GM06990 (cell line): ENCODE data around the gene HMCN1.

Experiments used
- DNase-seq: peaks from one replicate; pipeline ENCODE4 v3.0.0-alpha.2; 2011; ENCODE audit not compliant: insufficient read length; ENCODE audit errors: extremely low read depth
- H3K27me3 ChIP-seq: replicated peaks from 2 replicates; pipeline ENCODE4 v1.6.0; 2011; ENCODE audit warnings: low read length; ENCODE audit not compliant: control insufficient read depth, insufficient read depth
- H3K36me3 ChIP-seq: 2 replicates; pipeline ENCODE4 v1.5.1; 2011; ENCODE audit warnings: low read length; ENCODE audit not compliant: control insufficient read depth, insufficient read depth
- H3K4me3 ChIP-seq: replicated peaks from 2 replicates; pipeline ENCODE4 v1.5.1; 2011; ENCODE audit warnings: low read depth, mild to moderate bottlenecking, control low read depth, low read length
- CTCF ChIP-seq: IDR thresholded peaks from 2 replicates; pipeline ENCODE4 v1.5.1; 2011; ENCODE audit warnings: low read length, control low read depth, mild to moderate bottlenecking, inconsistent platforms; ENCODE audit not compliant: insufficient read depth, poor library complexity, severe bottlenecking

The HMCN1 gene

GRCh38 chr1:185894791-185895190, 160.6 kb downstream of the HMCN1 start:
- TF ChIP-seq CTCF, result no peak
- no peaks in the 10 kb centered on the region for H3K36me3 ChIP-seq
- no peaks in the 10 kb centered on the region for H3K27me3 ChIP-seq
- no peak overlapping the region for H3K4me3 ChIP-seq
- no peak for DNase-seq

- Histone ChIP-seq H3K4me3 (no peak overlapping the region), H3K36me3 (no peaks in the 10 kb centered on the region)
- TF ChIP-seq CTCF, result no peak
These were observed 161.2 kb downstream of the HMCN1 start for GRCh38 chr1:185895208-185895900.

GRCh38 chr1:185896863-185897262, 162.7 kb downstream of the HMCN1 start:
- H3K4me3 ChIP-seq, result no peak overlapping the region
- no peaks in the 10 kb centered on the region for H3K36me3 ChIP-seq
- no peak for TF ChIP-seq CTCF
- H3K27me3 ChIP-seq, result no peaks in the 10 kb centered on the region
- no peak for DNase-seq

More at GRCh38 chr1:185895208-185895900, 161.2 kb downstream of the HMCN1 start:
- H3K27me3 ChIP-seq, result no peaks in the 10 kb centered on the region
- DNase-seq, result no peak

- no peak for DNase-seq
- TF ChIP-seq CTCF, result no peak
- H3K27me3 ChIP-seq, result no peaks in the 10 kb centered on the region
- H3K36me3 ChIP-seq, result no peaks in the 10 kb centered on the region
- H3K4me3 ChIP-seq, result no peak overlapping the region
These were observed 172.0 kb downstream of the HMCN1 start for GRCh38 chr1:185906186-185906585.

GRCh38 chr1:185907246-185907645, 173.1 kb downstream of the HMCN1 start:
- H3K36me3 ChIP-seq, result no peaks in the 10 kb centered on the region
- no peak for DNase-seq
- no peak for TF ChIP-seq CTCF
- H3K4me3 ChIP-seq, result no peak overlapping the region
- no peaks in the 10 kb centered on the region for H3K27me3 ChIP-seq

- DNase-seq, result no peak
- no peak for TF ChIP-seq CTCF
- H3K4me3 ChIP-seq, result no peak overlapping the region
These were observed 177.8 kb downstream of the HMCN1 start for GRCh38 chr1:185911978-185912377.

More at GRCh38 chr1:185911978-185912377, 177.8 kb downstream of the HMCN1 start:
- Histone ChIP-seq H3K36me3 (no peaks in the 10 kb centered on the region), H3K27me3 (no peaks in the 10 kb centered on the region)
